Neural progenitor cell (in vitro differentiated cells): ENCODE data around the gene RRBP1.

Experiments
- EZH2 ChIP-seq: fragments of 200-600 bp; sonication (generic); IDR thresholded peaks from 2 replicates; pipeline ENCODE4 v1.6.1; 2017; ENCODE audit warnings: antibody characterized with exemption, mild to moderate bottlenecking, moderate library complexity
- EZH2phosphoT487 ChIP-seq: fragments of 200-600 bp; sonication (generic); IDR thresholded peaks from 2 replicates; pipeline ENCODE4 v1.6.1; 2017; ENCODE audit warnings: antibody characterized with exemption
- TF ChIP-seq, protein P1 (sequence below): fragments of 200-600 bp; sonication (generic); IDR thresholded peaks from 2 replicates; pipeline ENCODE4 v1.5.1; 2017; ENCODE audit warnings: antibody characterized with exemption, mild to moderate bottlenecking

DNA sequence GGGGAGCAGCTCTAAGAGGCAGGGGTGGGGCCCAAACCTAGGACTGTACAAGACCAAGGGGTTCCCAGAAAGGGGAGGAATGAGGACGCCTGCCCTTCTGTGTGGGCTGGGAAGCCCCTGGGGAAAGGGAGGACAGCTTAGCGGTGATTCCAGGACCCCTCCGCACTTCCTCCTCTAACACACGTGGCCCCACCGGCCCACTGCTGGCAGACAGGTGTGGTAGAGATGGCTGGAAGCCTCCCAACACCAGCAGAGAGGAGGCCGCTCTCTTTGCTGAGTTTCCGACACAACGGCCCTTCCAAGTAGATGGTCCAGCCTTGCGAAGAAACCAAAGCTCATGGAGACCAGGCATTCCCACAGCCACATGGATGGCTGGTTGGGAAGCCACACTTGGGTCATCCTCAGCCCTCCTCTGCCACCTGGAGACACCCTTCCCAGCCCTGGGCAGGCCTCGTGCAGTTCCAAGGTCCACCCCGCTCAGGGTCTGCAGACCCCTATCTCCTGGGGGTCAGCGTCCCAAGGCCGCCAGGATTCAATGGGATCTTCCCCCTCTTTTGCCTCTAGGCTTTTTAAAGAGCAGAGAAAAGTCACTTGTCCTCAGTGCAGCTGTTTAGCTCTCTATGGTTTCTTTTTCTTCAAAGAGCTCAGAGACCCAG, 43.9 kb downstream of the RRBP1 start:
- TF ChIP-seq, protein P1, sequence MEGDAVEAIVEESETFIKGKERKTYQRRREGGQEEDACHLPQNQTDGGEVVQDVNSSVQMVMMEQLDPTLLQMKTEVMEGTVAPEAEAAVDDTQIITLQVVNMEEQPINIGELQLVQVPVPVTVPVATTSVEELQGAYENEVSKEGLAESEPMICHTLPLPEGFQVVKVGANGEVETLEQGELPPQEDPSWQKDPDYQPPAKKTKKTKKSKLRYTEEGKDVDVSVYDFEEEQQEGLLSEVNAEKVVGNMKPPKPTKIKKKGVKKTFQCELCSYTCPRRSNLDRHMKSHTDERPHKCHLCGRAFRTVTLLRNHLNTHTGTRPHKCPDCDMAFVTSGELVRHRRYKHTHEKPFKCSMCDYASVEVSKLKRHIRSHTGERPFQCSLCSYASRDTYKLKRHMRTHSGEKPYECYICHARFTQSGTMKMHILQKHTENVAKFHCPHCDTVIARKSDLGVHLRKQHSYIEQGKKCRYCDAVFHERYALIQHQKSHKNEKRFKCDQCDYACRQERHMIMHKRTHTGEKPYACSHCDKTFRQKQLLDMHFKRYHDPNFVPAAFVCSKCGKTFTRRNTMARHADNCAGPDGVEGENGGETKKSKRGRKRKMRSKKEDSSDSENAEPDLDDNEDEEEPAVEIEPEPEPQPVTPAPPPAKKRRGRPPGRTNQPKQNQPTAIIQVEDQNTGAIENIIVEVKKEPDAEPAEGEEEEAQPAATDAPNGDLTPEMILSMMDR: no peak
- TF ChIP-seq EZH2 (no peak), EZH2phosphoT487 (no peak)
